Left kidney (tissue), 8 donors: ENCODE data around the gene POTEB2. TPM values are rescaled to one million over a fixed set of nuclear protein-coding genes. Genes with fewer than 3 reads are reported as not detected.
"Not testable (repeated sequence)": the region's sequence is repeated elsewhere in the genome, so short reads cannot be mapped to it uniquely, and the experiment has no call there.

Experiments used
- DNase-seq: peaks from one replicate; pipeline ENCODE4 v3.0.0-alpha.2; 2013
- long read RNA-seq, 8 donors: transcript quantifications; one replicate each; lab custom pipeline, GENCODE V29; 2026
- polyA plus RNA-seq: library from polyadenylated mRNA; unstranded; fragments of 120-200 nt; gene quantifications from one replicate; pipeline ENCODE4 v1.2.1, GENCODE V29; 2013; ENCODE audit not compliant: insufficient read length

POTEB2 gene
- polyA plus RNA-seq, result not detected
- long read RNA-seq, donor 1, result 0 reads
- long read RNA-seq, donor 2, result 0 reads
- long read RNA-seq, donor 3, result 0 reads
- long read RNA-seq, donor 4, result 0 reads
- long read RNA-seq, donor 5, result 0 reads
- long read RNA-seq, donor 6, result 0 reads
- long read RNA-seq, donor 7, result 0 reads
- long read RNA-seq, donor 8, result 0 reads

- DNase-seq, result not testable (repeated sequence)
These were observed at the start of gene POTEB2 for GRCh38 chr15:20866214-20866613. POTEB2 (minus strand) TSS chr15:20866314; CDS start chr15:20866281, 33 bp downstream.

GRCh38 chr15:20879916-20880315 is 13.8 kb upstream of the POTEB2 start:
- not testable (repeated sequence) for DNase-seq

DNA sequence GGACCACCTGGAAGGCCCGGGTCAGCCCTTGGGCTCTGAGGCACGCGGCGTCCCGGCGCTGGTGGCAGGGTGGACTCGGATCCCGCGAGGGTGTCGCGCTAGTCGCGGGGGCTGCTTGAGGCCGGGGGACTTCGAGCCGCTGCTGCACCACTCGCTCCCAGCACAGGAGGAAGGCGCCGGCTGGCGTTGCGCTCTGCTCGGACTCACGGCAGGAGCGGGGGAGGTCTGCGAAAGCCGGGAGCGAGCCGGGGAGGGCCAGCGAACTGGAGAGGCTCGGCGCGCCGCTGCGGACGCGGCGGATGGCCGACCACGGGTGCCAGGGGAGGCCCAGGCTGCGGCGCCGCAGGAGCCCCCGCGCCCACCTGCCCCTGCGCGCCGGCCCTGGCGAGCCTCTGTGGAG is 12.3 kb upstream of the POTEB2 start:
- DNase-seq, result not testable (repeated sequence)

DNA sequence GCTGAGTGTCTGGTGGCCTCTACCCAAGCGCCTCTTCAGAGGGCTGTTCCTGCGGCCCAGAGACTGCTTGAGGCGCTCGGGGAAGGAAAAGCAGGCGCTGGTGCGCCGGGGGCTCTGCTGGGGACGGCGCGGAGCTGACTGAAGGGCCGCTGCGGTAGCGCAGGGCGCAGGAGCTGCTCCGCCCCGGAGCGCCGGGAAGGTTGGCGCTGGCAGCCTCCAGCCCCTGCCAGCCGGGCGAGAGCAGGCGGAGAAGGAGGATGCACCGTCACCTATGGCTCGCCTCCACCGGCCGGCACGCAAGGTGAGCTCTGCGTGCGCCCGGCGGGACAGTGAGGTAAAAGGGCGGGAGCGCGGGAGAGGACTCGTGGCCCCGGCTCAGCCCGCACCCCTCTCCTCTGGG is 11.7 kb upstream of the POTEB2 start:
- DNase-seq, result not testable (repeated sequence)
